B cell (primary cell): ENCODE measurements around the gene DDX10. TPM values are rescaled to one million over a fixed set of nuclear protein-coding genes. Genes with fewer than 3 reads are reported as not detected.

Source experiments
- ATAC-seq: fragments of 200-7000 bp; cut with Tn5 transposase; one replicate; pipeline ENCODE4 v1.10.0; 2021; ENCODE audit warnings: low read depth, mild to moderate bottlenecking, moderate number of reproducible peaks, moderate library complexity
- CTCF ChIA-PET: fragments of 350-600 bp; sonication (Branson Sonifier 250); formaldehyde crosslinking; loops from one replicate; lab custom pipeline; 2021; ENCODE audit warnings: antibody characterized with exemption, inconsistent platforms; lab: Charles Lee
- POLR2A ChIA-PET: fragments of 350-600 bp; sonication (Branson Sonifier 250); formaldehyde crosslinking; loops from one replicate; lab custom pipeline; 2021; ENCODE audit warnings: antibody characterized with exemption; lab: Charles Lee
- DNase-seq: peaks from one replicate; pipeline ENCODE4 v3.0.0; 2013
- H2AFZ ChIP-seq: 2 replicates; pipeline ENCODE4 v1.6.1; 2012; ENCODE audit warnings: mild to moderate bottlenecking, low read depth, low read length; ENCODE audit not compliant: insufficient read depth, poor library complexity, severe bottlenecking
- H3K27ac ChIP-seq, 2 donors: 1 replicate in 1 of 2; 2 replicates in 1 of 2; pipeline ENCODE4 v1.5.1; 2012 to 2013; ENCODE audit warnings: low read length in 2 of 2, mild to moderate bottlenecking in 2 of 2, moderate library complexity in 1 of 2
- H3K27me3 ChIP-seq, 4 experiments: fragments of 200-600 bp in 1 of 4; sonication (generic) in 1 of 4; replicated peaks in 1 of 4; 1 replicate in 2 of 4; 2 replicates in 2 of 4; pipeline versions ENCODE4 v1.6.1 to v1.7.0; 2013 to 2016; ENCODE audit warnings: low read length in 3 of 4, mild to moderate bottlenecking in 2 of 4, mixed read lengths in 1 of 4, moderate library complexity in 1 of 4; ENCODE audit not compliant: insufficient read depth in 4 of 4, control insufficient read depth in 3 of 4; ENCODE audit errors: control extremely low read depth in 1 of 4
- H3K36me3 ChIP-seq, 2 experiments: replicated peaks in 1 of 2; 1 replicate in 1 of 2; 2 replicates in 1 of 2; pipeline versions ENCODE4 v1.6.1 to v1.7.1; 2013; ENCODE audit warnings: low read length in 1 of 2; ENCODE audit not compliant: insufficient read depth in 2 of 2, control insufficient read depth in 1 of 2; ENCODE audit errors: control extremely low read depth in 1 of 2, extremely low read depth in 1 of 2
- H3K4me1 ChIP-seq, 2 donors: fragments of 200-600 bp in 1 of 2; sonication (generic) in 1 of 2; 1 replicate in 1 of 2; 2 replicates in 1 of 2; pipeline versions ENCODE4 v1.5.1 to v1.6.1; 2013 to 2017; ENCODE audit warnings: low read length in 2 of 2; ENCODE audit not compliant: control insufficient read depth in 2 of 2, insufficient read depth in 2 of 2
- H3K4me2 ChIP-seq: replicated peaks from 2 replicates; pipeline ENCODE3; 2012; ENCODE audit warnings: mild to moderate bottlenecking, low read depth, low read length; ENCODE audit not compliant: poor library complexity, severe bottlenecking
- H3K4me3 ChIP-seq, 5 experiments: fragments of 200-600 bp in 1 of 5; sonication (generic) in 1 of 5; 1 replicate in 3 of 5; 2 replicates in 2 of 5; pipeline versions ENCODE4 v1.5.1 to v1.7.0; 2011 to 2016; ENCODE audit warnings: low read length in 4 of 5, mild to moderate bottlenecking in 4 of 5, low read depth in 2 of 5, control low read depth in 1 of 5, moderate library complexity in 1 of 5; ENCODE audit not compliant: insufficient read depth in 1 of 5; ENCODE audit errors: control extremely low read depth in 1 of 5, extremely low read depth in 1 of 5
- H3K79me2 ChIP-seq: fragments of 200-600 bp; sonication (generic); one replicate; pipeline ENCODE4 v1.6.0; 2016; ENCODE audit warnings: low read length; ENCODE audit not compliant: control insufficient read depth, insufficient read depth
- H3K9ac ChIP-seq: fragments of 200-600 bp; sonication (generic); 2 replicates; pipeline ENCODE4 v1.6.1; 2017; ENCODE audit warnings: mild to moderate bottlenecking, low read length, moderate library complexity
- H3K9me3 ChIP-seq, 3 donors: one replicate each; pipeline versions ENCODE4 v1.6.1 to v1.7.1; 2013; ENCODE audit warnings: low read length in 2 of 3; ENCODE audit not compliant: control insufficient read depth in 2 of 3, insufficient read depth in 1 of 3; ENCODE audit errors: control extremely low read depth in 1 of 3
- H4K20me1 ChIP-seq: 2 replicates; pipeline ENCODE4 v1.6.0; 2012; ENCODE audit warnings: mild to moderate bottlenecking, low read length; ENCODE audit not compliant: insufficient read depth, control insufficient read depth, poor library complexity, severe bottlenecking
- H3K27ac Mint-ChIP-seq: one replicate; pipeline ENCODE4 v1.8.0; 2021; ENCODE audit warnings: mixed read lengths
- H3K27me3 Mint-ChIP-seq: one replicate; pipeline ENCODE4 v1.8.0; 2021; ENCODE audit warnings: mixed read lengths
- H3K4me1 Mint-ChIP-seq: one replicate; pipeline ENCODE4 v1.8.0; 2021; ENCODE audit warnings: mixed read lengths
- H3K4me3 Mint-ChIP-seq: one replicate; pipeline ENCODE4 v1.8.0; 2021; ENCODE audit warnings: mixed read lengths
- H3K9me3 Mint-ChIP-seq: one replicate; pipeline ENCODE4 v1.8.0; 2022; ENCODE audit warnings: mixed read lengths; ENCODE audit not compliant: insufficient read depth
- CTCF ChIP-seq: fragments of 200-600 bp; IDR thresholded peaks from one replicate; pipeline ENCODE4 v1.8.0; 2022; ENCODE audit warnings: antibody characterized with exemption, mild to moderate bottlenecking
- EZH2 ChIP-seq: IDR thresholded peaks from 2 replicates; pipeline ENCODE4 v1.6.1; 2012; ENCODE audit warnings: borderline replicate concordance, low read depth, mild to moderate bottlenecking, moderate library complexity, low read length; ENCODE audit not compliant: insufficient read depth, poor library complexity, severe bottlenecking
- intact Hi-C: fragments of 100-400 bp; cut with micrococcal nuclease; formaldehyde crosslinking; loops from one replicate; pipeline ENCODE4 v1.10.0; 2022
- polyA plus RNA-seq: library from polyadenylated mRNA; depleted of rRNA; stranded (reverse); fragments of >200 nt; gene quantifications from 2 replicates; pipeline ENCODE4 v1.2.3, GENCODE V29; 2012
- total RNA-seq, 2 donors: library from RNA; stranded (reverse); fragments of 120-200 nt in 1 of 2; gene quantifications; 1 replicate in 1 of 2; 2 replicates in 1 of 2; pipeline versions ENCODE4 v1.2.3 to v1.2.4, GENCODE V29; 2013 to 2022

Gene DDX10
- total and polyA plus RNA-seq, 2 donors (not counting 1 experiment from before 2014, with no cell fraction given): 15.6 to 30.6 TPM

DNA sequence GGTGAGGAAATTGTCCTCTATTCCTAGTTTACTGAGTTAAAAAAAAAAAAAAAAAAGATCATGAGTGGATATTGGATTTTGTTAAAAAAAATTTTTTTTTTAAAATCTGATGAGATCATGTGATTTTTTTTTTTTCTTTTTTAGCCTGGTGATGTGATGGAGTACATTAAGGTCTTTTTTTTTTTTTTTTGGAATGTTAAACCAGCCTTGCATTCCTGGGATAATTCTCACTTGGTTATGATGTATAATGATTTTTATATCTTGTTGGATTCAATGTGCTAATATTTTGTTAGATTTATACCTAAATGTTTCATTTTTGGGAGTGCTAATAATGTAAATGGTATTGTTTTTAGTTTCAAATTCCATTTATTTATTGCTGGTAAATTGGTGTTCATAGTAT, 43.3 kb downstream of the DDX10 start:
- CTCF ChIA-PET: interaction anchor here (0.7 to 1.1 kb wide), 2 partner anchors 10 to 20 kb away, joined by 3 to 5 read pairs; no protein-coding TSS in a partner anchor
- intact Hi-C loops: no loop called here
- peaks cover 11 to 50% of the 10 kb centered on the region in 2 experiments for H3K36me3 ChIP-seq

GRCh38 chr11:108709741-108710140, 44.9 kb downstream of the DDX10 start:
- no peaks in the 10 kb centered on the region for H3K79me2 ChIP-seq
- intact Hi-C loops: no loop called here
- ChIA-PET CTCF (interaction anchor here (0.7 to 2.9 kb wide), 2 partner anchors 12 to 1902 kb away, joined by 3 to 11 read pairs; no protein-coding TSS in a partner anchor), POLR2A (no interaction called here)
- no peak overlapping the region for H3K27ac Mint-ChIP-seq
- TF ChIP-seq CTCF (no peak), EZH2 (no peak)
- no peaks in the 10 kb centered on the region for H3K27me3 ChIP-seq
- peaks cover 9 to 50% of the 10 kb centered on the region in 2 experiments for H3K36me3 ChIP-seq
- no peak overlapping the region for H3K27ac ChIP-seq
- H3K4me2 ChIP-seq: no peak overlapping the region
- H3K9me3 ChIP-seq: peaks cover 7 to 12% (median 11%) of the 10 kb centered on the region in 3 donors
- no peak overlapping the region for H3K4me3 ChIP-seq
- H4K20me1 ChIP-seq: no peaks in the 10 kb centered on the region
- no peak overlapping the region for H3K4me3 Mint-ChIP-seq
- peaks cover 12% of the 10 kb centered on the region for H3K4me1 Mint-ChIP-seq
- ATAC-seq (no peak), DNase-seq (no peak)
- H3K9me3 Mint-ChIP-seq: peaks cover 4% of the 10 kb centered on the region
- H3K27me3 Mint-ChIP-seq: no peaks in the 10 kb centered on the region
- no peaks in the 10 kb centered on the region for H3K4me1 ChIP-seq
- no peak overlapping the region for H2AFZ ChIP-seq
- H3K9ac ChIP-seq: no peak overlapping the region

More for the DNA sequence above, 43.3 kb downstream of the DDX10 start:
- TF ChIP-seq EZH2: no peak
- TF ChIP-seq CTCF: no peak
- Mint-ChIP-seq H3K27me3 (no peaks in the 10 kb centered on the region), H3K4me3 (no peak overlapping the region), H3K9me3 (peaks cover 4% of the 10 kb centered on the region), H3K4me1 (peaks cover 8% of the 10 kb centered on the region), H3K27ac (no peak overlapping the region)
- Histone ChIP-seq H4K20me1 (no peaks in the 10 kb centered on the region), H3K79me2 (no peaks in the 10 kb centered on the region), H2AFZ (no peak overlapping the region), H3K27ac (no peak overlapping the region), H3K4me1 (no peaks in the 10 kb centered on the region), H3K4me3 (no peak overlapping the region), H3K9ac (no peak overlapping the region), H3K4me2 (no peak overlapping the region), H3K27me3 (no peaks in the 10 kb centered on the region), H3K9me3 (peaks cover 7 to 12% (median 11%) of the 10 kb centered on the region in 3 donors)
- ATAC-seq (no peak), DNase-seq (no peak)
- POLR2A ChIA-PET: no interaction called here
